ENCODE measurements around the gene SNX30.

Gene SNX30

DNA sequence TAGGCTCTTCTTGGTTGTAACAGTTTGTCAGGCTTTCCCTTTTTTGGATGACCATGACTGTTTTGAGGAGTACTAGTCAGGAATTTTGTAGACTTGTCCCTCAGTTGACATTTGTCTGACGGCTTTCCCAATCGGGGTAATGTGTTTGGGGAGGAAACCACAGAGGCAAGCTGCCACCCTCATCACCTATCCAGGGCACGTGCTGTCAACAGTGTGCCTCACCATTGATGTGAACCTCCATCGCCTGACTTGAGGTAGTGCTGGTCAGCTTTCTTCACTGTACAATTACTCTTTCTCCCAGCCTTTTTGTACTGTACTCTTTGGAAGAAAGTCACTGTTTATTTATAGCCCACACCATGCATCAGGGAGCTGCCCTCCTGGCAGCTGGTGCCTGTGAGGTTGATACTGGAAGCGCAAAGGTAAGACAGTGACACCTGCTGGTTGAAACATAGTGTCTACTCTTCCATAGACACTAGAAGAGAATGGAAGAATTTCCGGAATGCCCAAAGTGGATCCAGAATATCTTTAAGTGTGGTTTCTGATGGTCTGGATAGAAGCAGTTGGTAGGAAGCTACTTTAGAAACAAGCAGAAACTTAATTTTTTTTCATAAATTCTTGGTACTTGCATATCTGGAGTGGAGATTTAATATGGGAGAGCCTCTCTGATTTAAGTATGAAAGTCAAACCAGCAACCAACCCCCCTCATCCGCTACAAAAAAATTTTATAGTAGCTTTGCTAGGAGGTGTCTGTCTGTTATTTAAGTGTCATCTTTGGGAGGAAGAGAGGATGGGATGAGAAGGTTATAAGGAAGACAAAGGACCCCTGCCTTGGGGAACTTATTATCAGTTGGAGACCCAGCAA is 69.3 kb downstream of the SNX30 start:
- DNase-seq (ENCODE audit: extremely low read depth in 1 of 2, low read depth in 1 of 2) = no peak

DNA sequence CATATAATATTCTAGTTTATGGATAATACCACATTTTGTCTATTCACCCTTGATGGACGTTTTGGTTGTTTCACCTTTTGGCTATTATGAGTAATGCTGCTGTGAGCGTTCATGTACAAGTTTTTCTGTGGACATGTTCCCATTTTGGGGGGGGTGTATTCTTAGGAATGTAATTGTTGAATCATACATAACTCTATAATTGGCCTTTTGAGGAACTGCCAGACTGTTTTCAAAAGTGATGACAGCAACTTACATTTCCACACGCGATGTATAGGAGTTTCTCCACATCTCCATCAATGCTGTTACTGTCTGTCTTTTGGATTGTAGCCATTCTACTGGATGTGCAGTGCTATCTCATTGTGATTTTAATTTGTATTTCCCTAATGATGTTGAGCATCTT is 70.3 kb downstream of the SNX30 start:
- no peak for DNase-seq (ENCODE audit: extremely low read depth in 1 of 2, low read depth in 1 of 2)

DNA sequence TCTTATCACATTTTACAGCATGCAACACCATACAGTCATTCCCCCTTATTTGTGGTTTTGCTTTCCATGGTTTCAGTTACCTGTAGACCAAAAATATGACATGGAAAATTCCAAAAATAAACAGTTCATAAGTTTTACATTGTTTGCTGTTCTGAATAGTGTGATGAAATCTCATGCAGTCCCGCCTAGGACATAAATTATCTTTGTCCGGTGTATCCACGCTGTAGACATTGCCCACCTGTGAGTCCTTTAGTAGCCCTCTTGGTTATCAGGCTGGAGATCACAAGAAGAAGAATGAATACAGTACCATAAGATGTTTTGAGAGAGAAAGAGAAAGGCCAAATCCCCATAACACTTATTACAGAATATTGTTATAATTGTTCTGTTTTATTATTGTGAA is 72.1 kb downstream of the SNX30 start:
- DNase-seq (ENCODE audit: extremely low read depth in 1 of 2, low read depth in 1 of 2) = no peak

DNA sequence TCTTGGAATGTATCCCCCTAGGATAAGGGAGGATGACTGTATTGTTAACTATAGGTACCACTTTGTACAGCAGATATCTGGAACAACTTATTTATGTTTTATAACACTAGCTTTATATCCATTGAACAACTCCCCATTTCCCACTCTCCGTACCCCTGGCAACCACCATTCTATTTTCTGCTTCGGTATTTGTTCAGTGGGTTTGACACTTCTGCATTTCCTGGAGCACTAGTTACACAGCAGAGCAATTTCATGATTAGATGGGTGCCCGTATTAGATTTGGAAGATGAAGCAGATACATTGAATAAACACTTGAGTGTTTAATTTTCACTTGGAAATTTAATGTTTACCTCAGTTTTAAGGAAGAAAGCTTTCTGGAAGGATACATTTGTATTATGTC is 72.7 kb downstream of the SNX30 start:
- DNase-seq (ENCODE audit: extremely low read depth in 1 of 2, low read depth in 1 of 2) = no peak

DNA sequence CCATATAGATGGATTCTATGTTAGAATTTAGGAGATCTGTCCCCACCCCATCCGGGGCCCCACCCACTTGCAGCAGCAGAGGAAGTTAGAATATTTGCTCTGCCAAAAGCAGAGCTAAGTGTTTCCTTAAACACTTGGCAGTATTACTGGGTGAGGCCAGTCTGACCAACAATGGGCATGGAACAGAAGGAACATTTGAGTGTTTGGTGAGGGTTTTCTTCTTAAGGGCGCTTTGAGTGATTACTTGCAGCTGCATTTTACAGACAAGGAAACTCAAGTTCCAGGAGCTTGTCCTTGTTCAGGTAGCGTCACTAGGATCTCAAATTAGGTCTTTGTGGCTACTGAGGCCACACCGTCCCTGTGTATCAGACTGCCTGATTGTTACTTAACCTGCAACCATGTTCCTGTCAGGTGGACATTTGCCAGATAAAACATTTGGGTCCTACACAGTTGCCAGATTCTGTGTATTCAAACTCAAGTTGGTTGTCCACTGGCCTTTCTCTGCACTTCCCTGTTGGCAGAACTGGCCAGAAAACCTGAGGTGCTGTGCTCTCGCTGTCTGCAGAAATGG is 80.8 kb downstream of the SNX30 start:
- no peak for DNase-seq (ENCODE audit: extremely low read depth in 1 of 2, low read depth in 1 of 2)

DNA sequence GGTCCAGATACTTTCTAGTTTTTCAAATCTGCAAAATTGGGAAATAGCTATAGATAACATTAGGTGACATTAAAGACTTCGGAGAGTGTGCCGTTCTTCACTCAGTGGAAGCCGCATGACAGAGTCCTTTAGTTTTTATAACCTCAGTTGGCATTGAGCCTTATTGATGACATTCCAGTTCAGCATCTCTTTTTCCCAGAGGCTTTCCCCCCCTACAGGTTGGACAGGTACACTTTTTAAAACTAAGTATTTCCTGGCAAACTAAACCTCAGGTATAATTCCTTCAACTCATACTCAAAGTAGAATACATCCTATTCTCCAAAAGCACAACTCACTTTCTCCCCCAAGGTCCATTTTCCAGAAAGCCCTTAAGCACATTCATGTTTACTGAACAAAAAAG is 81.4 kb downstream of the SNX30 start:
- no peak for DNase-seq (ENCODE audit: extremely low read depth in 1 of 2, low read depth in 1 of 2)

DNA sequence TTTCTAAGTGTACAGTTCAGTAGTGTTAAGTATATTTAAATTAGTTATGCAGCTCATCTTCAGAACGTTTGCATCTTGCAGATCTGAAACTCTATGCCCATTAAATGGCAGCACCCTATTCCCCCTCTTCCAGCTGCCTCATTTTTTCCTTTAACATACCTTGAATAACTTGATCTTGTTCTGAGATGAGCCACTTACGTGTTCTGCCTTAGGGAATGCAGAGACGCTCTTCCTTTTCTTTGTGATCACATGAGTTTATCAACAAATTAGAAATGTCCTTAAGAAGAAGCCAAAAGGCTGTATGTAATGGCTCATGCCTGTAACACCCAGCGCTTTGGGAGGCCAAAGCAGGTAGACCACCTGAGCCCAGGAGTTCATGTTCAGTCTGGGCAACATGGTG is 82.5 kb downstream of the SNX30 start:
- no peak for DNase-seq (ENCODE audit: extremely low read depth in 1 of 2, low read depth in 1 of 2)

DNA sequence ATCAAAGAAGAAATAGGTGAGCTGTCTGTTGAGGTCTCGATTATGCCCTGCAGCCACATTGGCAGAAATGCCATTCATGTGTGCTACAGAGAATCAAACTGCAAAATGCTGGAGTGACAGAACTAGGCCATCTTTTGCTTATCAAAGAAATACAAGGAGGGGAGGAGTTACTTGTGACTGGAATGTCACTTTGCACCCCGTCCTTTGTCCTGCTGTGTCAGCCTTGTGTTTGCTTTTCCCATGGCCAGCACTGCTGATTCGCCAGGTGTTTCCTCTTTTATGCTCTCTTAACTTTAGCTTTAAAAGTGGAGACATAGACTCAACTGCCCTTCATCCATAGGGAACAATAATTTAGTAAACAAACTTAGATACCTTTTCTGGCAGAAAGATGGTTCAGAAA is 85.8 kb downstream of the SNX30 start:
- DNase-seq (ENCODE audit: extremely low read depth in 1 of 2, low read depth in 1 of 2) = no peak

DNA sequence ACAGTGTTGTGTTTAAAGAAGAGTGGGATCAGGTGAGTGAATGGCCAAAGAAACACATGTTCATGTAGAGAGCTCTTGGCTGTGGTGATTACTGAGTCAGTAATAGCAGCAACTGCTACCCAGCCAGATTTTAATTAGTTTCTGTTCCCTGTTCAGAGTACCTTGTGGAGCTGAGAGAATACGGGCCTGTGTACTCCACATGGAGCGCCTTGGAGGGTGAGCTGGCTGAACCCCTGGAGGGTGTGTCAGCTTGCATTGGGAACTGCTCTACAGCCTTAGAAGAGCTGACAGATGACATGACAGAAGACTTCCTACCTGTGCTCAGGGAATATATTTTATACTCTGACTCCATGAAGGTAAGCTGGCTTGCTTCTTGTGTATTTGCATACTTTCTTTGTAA is 87.8 kb downstream of the SNX30 start:
- DNase-seq (ENCODE audit: extremely low read depth in 1 of 2, low read depth in 1 of 2) = no peak

DNA sequence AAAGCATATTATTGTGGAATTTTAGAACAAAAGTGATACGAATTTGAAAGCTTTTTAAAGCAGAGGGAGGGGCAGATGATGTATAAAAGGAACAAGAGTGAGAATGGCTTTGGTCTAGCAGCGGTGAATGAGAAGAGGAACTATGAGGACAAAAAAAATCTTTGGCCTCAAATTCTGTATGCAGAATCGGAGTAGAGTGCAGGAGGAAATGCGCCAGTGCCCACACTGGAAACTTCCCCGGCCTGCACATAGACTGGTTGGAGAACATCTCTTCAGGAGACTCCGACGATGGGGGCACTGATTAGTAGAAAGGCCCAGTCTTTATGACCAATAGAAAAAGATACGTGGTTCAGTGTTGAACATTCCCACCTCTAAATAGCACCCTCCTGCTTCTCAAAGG is 88.8 kb downstream of the SNX30 start:
- DNase-seq (ENCODE audit: extremely low read depth in 1 of 2, low read depth in 1 of 2) = no peak

DNA sequence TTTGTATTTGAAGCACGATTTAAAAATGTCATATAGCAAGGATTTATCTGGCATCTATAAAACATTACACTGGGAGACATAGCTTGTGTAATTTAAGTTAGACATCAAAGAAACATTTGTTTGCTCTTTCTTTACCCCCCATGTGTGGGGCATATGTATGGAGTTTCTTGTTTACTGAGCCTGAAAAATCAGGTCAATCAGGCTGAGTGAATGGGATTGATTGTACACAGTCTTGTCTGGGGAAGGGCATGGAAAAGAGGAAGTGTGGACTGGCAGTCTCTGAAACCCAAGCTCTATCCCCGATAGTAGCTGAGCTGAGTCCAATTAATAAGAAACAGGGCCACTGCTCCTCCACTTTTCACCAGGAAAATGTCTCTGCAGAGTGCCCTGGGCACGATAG is 90.7 kb downstream of the SNX30 start:
- DNase-seq (ENCODE audit: extremely low read depth in 1 of 2, low read depth in 1 of 2) = no peak

DNA sequence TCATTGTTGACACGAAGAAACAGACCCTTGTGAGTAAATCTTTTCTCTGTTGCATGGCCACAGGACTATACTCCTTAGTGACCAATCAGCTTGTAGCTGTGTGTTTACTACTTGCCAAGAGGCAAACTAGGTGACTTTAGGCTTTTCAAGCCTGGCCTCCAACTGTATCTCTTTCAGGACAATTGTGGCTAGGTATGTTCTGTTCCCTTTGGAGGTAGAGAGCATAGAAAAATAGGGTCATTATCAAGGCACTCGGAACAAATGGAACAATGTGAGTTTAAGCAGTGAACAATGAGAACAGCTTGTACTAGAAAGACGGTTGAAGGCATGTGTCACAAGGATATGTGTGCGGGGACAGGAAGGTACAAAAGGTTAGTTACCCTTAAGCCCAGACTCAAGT is 92.0 kb downstream of the SNX30 start:
- DNase-seq (ENCODE audit: extremely low read depth in 1 of 2, low read depth in 1 of 2) = no peak

DNA sequence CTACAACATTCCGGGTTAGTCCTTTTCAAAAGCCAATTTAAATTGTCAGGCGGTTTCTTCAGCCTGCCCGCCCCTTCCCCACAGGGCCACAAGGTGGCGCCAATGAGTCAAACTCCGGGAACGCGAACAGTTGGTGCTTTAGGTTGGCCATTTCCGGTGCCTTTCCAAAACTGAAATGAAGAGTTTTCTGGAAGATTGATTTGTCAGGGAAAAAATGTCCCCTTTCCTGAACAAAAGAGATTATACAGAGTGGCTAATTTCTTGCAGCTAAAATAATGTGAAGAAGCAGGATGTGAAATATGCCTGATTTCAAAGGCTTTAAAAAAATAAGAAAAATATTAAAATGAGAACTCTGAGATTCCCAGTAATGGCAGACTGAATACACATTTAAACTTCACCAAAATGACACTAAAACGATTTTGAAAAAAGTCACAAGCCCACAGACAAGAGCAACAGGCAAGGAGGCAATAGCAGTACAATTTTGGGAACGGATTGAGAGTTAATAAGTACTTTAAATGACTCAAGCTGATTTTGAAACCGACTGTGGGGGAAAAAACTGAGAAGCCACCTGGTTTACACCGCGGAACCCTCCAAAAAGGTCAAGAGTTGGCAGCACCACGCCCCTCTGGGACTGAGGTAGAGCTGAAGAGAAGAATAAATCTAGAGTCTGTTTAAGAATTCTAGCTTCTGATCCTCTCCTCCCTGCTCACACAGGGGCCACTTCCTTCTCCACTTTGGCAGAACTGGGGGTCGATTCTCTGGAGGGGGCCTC is 94.4 kb downstream of the SNX30 start:
- peak; percentile 18 to 56 for DNase-seq (ENCODE audit: extremely low read depth in 1 of 2, low read depth in 1 of 2)

DNA sequence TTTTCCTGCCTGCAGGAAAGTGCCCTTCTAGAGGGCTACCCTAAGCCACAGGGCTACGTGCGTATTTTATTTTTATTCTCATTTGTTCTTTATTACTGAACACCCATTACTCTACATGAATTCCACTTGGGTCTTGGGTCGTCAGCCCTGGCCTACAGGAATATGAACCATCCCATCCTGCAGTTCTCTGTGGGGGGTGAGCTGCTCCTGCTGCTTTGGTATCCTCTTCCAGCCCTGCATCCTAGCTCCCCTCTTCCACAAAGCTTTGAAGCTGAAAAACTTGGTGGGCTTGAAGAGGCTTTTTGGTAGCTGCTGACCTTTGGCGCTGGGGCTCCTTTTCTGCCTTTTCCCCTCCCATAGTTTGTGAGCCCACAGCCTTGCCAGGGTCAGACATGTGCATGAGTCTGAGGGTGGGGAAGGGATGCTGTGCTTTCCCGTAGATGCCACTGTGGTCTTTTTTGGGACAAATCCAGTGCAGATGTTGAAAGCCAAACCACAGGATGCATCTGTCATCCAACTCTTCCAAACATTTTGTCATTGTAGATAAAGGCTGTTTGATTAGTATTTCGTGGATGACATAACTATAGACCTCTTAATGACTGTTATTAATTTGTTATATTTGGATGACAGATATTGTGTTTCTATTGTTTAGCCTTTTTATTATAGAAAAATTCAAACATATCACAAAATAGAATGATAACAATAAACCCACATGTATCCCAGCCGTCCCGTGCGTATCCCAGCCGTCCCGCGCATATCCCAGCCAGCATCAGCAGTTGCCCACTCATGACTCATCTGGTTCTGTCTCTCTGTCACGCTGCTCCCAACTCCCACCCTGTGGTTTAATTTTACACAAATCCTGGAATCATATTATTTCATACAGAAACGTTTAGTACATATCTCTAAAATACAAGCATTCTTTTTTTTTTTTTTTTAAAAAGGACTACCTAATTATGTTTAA is 96.2 kb downstream of the SNX30 start:
- DNase-seq (ENCODE audit: extremely low read depth in 1 of 2, low read depth in 1 of 2) = no peak

DNA sequence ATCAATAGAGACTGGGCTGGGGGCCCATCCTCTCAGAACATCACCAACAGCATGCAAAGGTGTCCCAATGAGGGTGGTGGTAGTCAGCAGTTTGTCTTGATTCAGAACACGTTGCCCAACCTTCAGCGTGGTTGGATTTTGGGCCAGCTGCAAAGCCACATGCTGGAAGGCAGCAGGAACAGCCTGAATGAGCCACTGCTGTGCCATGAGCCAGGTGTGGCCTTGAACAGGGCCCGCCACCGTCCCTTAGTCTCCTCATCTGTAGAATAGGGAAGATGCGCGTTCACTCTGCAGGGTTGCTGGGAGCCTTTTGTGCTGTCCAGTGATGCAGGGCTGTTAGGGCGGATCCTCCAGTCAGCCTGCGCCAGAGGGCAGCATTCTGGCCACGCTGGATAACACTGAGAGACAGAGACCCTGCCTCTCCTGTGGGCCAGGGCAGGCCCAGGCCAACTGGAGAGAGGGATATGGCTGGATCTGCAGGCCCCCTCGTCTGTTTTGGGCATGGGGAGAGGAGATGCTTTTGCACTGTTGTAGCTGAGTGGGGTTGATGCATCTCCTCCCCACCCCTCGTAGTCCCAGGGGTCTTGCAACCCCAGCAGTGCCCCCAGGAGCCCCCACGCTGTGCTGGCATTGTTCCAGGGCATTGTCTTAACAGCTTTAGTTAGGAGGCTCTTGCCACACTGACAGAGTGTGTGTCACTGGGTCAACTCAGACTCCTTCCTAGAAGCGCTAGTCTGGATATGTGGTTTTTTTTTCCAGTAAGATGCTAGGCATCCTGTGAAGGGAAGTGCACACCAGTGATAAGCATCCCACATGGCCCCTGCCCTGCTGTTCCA is 98.0 kb downstream of the SNX30 start:
- DNase-seq (ENCODE audit: extremely low read depth in 1 of 2, low read depth in 1 of 2) = no peak

DNA sequence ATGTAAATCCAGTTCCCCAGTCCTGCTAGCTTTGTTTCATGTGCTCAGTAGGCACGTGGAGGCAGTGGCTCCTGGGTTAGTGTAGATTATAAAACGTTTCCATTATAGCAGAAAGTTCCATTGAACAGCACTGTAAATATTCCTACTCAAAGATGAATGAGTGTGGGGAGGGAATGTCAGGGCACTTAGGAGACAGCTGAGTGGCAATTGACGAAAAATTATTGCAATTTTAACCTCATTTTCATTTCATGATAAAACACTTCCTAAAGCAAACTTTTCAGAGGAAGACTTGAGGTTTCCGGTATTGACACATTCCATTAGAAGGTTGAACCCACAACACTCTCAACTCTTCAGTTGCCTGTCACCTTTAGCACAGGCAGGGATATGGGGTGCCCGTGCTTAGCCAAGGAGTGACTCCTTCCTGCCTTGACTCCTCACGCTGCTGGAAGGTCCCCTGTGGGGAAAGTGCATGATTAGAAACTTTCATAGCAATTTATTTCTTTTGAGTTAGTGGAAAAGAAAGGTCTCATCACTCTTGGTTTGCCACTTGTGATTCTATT is 98.9 kb downstream of the SNX30 start:
- DNase-seq (ENCODE audit: extremely low read depth in 1 of 2, low read depth in 1 of 2) = no peak

DNA sequence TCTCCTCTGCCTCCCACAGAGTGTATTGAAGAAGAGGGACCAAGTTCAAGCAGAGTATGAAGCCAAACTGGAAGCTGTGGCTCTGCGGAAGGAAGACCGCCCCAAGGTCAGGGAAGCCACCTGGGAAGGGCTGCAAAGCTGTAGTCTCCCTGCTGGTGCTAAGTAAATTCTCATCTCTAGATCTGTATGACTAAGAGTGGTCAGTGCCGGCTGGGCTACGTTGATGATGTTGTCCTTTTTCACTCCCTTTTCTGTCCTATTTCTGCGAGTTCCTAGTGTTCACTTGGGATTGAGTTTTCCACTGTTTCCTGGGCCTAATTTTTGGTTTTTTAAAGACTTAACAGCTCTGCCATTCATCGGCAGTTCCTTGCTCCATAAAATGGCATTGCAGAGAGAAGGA is 100.3 kb downstream of the SNX30 start:
- DNase-seq (ENCODE audit: extremely low read depth in 1 of 2, low read depth in 1 of 2) = no peak

DNA sequence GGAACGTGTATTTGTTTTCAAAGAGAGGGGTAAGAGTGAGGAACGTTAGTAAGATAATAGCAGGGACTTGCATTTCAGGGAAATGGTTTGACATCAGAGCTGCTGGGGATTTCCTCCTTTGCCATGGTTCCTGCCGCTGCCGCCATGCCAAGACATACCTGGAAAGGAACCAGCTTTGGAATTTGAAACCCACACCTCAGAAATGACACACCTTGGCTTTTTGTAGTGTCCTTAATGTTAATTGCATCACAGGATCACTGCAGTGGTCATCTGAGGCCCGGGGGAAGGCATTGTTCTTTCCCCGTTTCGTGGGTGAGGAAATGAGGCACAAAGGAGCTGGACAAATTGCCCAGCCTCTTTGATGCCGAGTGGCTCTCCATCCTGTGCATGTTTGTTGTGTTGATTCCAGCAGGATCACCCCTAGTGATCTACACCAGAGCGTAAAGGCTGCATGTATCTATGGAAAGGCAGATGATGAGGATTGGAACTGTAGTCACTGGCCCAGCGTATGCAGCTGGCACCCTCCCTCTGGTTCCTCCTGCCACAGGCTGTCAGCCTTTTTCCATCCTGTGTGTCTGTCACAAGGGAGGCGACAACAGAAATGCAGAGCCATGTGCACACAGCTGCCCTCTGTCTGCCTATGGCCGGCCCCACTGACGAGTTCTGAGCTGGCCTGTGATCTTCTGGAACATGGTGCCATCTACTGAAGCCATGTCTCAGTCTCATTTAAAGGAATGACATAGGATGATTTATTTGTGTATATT is 102.4 kb downstream of the SNX30 start:
- no peak for DNase-seq (ENCODE audit: extremely low read depth in 1 of 2, low read depth in 1 of 2)
